GM12872 (cell line): ENCODE results near the gene INO80E.

Source experiments
- TF ChIP-seq, protein P1 (sequence below): IDR thresholded peaks from 3 replicates; pipeline ENCODE4 v1.5.1; 2011; ENCODE audit warnings: low read depth, mild to moderate bottlenecking, low read length, moderate library complexity; ENCODE audit not compliant: insufficient read depth

Gene INO80E, protein sequence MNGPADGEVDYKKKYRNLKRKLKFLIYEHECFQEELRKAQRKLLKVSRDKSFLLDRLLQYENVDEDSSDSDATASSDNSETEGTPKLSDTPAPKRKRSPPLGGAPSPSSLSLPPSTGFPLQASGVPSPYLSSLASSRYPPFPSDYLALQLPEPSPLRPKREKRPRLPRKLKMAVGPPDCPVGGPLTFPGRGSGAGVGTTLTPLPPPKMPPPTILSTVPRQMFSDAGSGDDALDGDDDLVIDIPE

DNA sequence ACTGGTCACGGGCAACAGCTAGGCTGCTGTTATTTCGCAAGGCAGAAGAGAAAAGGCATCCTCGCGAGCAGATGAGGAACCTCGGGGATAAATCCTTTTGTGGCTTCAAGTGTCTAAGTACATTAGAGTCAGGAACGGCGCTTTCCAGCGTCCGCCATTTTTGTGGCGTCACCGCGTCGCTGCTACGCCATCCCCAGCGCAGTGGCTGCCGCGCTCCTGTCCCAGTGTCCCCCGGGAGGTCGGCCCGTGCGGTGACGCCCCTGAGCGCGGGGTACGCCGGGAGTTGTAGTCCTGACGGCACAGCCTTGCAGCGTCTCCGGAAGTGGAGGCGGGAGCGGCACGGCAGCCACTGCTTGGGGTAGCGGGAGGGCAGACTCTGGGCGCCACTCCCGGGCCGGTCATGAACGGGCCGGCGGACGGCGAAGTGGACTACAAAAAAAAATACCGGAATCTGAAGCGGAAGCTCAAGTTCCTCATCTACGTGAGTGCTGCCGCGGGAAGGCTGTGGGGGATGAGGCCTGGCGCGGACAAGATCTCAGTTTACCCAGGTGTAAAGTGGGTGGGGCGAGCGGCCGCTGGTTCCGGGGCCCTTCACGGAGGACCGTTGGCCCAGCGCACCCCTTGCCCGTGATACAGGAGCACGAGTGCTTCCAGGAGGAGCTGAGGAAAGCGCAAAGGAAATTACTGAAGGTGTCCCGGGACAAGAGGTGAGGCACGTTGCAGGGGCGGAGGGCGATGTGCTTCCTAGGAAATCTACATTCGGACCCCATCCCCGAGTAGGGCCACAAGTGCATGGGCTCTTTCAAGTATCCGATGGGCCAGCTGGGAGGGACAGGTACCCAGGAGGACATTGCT, at the start of gene INO80E:
Gene INO80E, plus strand, starts transcription at position 331 of the 855 bp plus-strand sequence. Its CDS starts 70 bp downstream, at position 401.
- TF ChIP-seq, protein P1, sequence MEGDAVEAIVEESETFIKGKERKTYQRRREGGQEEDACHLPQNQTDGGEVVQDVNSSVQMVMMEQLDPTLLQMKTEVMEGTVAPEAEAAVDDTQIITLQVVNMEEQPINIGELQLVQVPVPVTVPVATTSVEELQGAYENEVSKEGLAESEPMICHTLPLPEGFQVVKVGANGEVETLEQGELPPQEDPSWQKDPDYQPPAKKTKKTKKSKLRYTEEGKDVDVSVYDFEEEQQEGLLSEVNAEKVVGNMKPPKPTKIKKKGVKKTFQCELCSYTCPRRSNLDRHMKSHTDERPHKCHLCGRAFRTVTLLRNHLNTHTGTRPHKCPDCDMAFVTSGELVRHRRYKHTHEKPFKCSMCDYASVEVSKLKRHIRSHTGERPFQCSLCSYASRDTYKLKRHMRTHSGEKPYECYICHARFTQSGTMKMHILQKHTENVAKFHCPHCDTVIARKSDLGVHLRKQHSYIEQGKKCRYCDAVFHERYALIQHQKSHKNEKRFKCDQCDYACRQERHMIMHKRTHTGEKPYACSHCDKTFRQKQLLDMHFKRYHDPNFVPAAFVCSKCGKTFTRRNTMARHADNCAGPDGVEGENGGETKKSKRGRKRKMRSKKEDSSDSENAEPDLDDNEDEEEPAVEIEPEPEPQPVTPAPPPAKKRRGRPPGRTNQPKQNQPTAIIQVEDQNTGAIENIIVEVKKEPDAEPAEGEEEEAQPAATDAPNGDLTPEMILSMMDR = no peak

- TF ChIP-seq, protein P1 = no peak
These were observed 48.1 kb upstream of the INO80E start for GRCh38 chr16:29947897-29948296.

GRCh38 chr16:29950806-29951461, 45.1 kb upstream of the INO80E start:
- TF ChIP-seq, protein P1 = no peak

DNA sequence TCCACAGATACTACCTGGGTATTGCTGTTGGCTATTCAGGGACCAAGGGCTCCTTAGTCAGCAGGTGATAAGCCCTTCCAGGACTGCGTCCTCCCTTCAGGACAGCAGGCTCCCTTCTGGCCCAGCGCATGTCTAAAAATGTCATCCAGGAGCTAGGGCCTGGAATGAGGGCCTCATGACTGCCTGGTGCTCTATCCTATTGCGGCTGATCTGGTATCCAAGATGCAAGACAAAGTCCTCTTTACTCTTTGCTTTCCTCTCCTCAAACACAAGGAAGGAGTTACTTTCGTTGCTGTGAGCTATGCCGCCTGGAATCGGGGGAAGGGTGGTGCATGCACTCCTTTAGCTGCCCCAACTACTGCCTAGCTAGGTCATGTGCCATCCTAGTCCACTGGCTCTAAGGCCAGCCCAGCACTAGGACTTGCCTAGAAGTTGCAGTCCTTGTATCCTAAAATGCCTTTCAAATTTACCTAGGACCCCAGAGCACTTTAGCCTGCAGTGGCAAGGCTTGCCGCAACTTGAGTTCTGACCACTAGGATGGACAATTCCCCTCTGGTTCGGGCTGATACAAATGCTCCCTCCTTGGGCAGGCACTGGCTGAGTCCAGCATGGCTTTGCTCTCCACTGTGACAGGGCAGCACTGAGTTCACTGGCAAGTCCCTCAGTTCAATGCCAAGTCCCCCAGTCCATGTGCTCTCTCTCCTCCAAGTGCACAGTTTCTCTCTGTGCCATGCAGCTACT, 44.2 kb upstream of the INO80E start:
- TF ChIP-seq, protein P1 = peak; percentile 15; the same call in 1 of the 3 replicates

- TF ChIP-seq, protein P1 = no peak
These were observed 37.3 kb upstream of the INO80E start for GRCh38 chr16:29958756-29959155.

GRCh38 chr16:29959293-29959692, 36.7 kb upstream of the INO80E start:
- TF ChIP-seq, protein P1 = no peak
